ENCODE measurements around the gene ARFIP1. TPM values are rescaled to one million over a fixed set of nuclear protein-coding genes. Genes with fewer than 3 reads are reported as not detected.

The ARFIP1 gene
- polyA plus RNA-seq, 3 donors = 11.7 to 28.4 (median 27.2) TPM

DNA sequence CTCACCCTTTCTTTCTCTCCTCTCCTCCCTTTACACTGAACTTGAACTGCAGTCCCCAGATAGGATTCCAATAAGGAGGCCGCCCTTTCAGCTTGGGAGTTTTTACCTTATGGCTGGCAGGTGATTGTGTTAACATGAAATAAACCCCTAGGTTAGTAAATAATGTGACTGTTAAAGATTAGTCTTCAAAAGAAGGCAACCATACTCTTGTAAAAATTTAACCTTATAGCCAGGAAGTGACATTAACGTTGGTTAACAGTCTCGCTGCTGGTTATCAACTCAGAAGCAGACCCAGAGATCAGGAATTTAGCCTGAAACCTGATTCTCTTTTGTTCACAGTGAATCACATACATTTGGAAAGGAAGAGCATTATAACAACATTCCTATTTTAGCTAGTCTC lies 171.6 kb downstream of the ARFIP1 start:
- DNase-seq = no peak
- TF ChIP-seq, protein P1, sequence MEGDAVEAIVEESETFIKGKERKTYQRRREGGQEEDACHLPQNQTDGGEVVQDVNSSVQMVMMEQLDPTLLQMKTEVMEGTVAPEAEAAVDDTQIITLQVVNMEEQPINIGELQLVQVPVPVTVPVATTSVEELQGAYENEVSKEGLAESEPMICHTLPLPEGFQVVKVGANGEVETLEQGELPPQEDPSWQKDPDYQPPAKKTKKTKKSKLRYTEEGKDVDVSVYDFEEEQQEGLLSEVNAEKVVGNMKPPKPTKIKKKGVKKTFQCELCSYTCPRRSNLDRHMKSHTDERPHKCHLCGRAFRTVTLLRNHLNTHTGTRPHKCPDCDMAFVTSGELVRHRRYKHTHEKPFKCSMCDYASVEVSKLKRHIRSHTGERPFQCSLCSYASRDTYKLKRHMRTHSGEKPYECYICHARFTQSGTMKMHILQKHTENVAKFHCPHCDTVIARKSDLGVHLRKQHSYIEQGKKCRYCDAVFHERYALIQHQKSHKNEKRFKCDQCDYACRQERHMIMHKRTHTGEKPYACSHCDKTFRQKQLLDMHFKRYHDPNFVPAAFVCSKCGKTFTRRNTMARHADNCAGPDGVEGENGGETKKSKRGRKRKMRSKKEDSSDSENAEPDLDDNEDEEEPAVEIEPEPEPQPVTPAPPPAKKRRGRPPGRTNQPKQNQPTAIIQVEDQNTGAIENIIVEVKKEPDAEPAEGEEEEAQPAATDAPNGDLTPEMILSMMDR (IDR thresholded peaks at IDR 0.05) = no peak
- Histone ChIP-seq H3K4me1 (ENCODE audit: control insufficient read depth in 1 of 2, insufficient read depth in 2 of 2, low read length in 2 of 2) (no peaks in the 10 kb centered on the region), H3K4me3 (replicated peaks in 1 of 3; ENCODE audit: low read depth in 2 of 3, low read length in 3 of 3) (no peak overlapping the region), H3K36me3 (replicated peaks in 1 of 2; ENCODE audit: control insufficient read depth in 1 of 2, insufficient read depth in 2 of 2, low read length in 2 of 2) (no peaks in the 10 kb centered on the region), H3K27me3 (ENCODE audit: control insufficient read depth in 2 of 2, insufficient read depth in 2 of 2, low read length in 2 of 2) (peaks cover 0 to 2% of the 10 kb centered on the region in 2 donors), H2AFZ (ENCODE audit: insufficient read depth, low read depth, low read length, poor library complexity, severe bottlenecking) (no peak overlapping the region), H3K4me2 (replicated peaks; ENCODE audit: extremely low read depth, low read length, poor library complexity, severe bottlenecking) (no peak overlapping the region), H4K20me1 (ENCODE audit: insufficient read depth, low read length) (no peaks in the 10 kb centered on the region), H3K9me3 (replicated peaks in 1 of 2; ENCODE audit: control insufficient read depth in 1 of 2, insufficient read depth in 1 of 2, low read length in 2 of 2) (no peaks in the 10 kb centered on the region), H3K9ac (ENCODE audit: insufficient read depth, low read length, poor library complexity, severe bottlenecking) (no peak overlapping the region), H3K27ac (ENCODE audit: low read depth in 1 of 2, low read length in 2 of 2) (no peak overlapping the region), H3K79me2 (ENCODE audit: insufficient read depth, low read length) (no peaks in the 10 kb centered on the region)
- intact Hi-C loops (cut with micrococcal nuclease) = no loop called here
- Mint-ChIP-seq H3K9me3 (peaks cover 0 to 2% (median 0%) of the 10 kb centered on the region in 7 donors), H3K4me3 (no peak overlapping the region), H3K27me3 (ENCODE audit: low read depth in 3 of 3) (peaks cover 8 to 15% (median 10%) of the 10 kb centered on the region in 3 donors), H3K27ac (no peak overlapping the region), H3K4me1 (no peaks in the 10 kb centered on the region), H3K36me3 (no peaks in the 10 kb centered on the region)
- 67% methylated on average over 2 of the region's 3 CpGs for WGBS (ENCODE audit: insufficient coverage)

DNA sequence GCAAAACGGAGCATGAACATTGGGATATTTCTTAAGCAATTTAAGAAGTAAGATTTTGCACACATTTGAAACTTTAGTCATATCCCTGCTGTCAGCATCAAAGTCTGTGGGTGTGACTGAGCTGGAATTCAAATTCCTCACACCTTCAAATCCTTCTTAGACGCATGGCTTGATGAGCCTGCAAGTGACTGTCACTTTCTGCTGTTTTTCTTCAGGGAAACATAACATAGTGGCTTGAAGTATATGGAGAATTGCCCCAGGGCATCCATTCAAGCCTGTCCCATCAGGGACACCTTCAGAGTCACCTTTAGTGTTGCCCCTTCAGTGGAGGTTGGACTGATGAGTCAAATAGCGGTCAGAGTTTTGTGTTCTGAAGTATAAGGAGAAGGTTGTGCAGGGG lies 173.8 kb downstream of the ARFIP1 start:
- H3K27me3 ChIP-seq (ENCODE audit: control insufficient read depth in 2 of 2, insufficient read depth in 2 of 2, low read length in 2 of 2) = no peaks in the 10 kb centered on the region
- peaks cover 0 to 4% of the 10 kb centered on the region in 2 donors for H3K4me1 ChIP-seq (ENCODE audit: control insufficient read depth in 1 of 2, insufficient read depth in 2 of 2, low read length in 2 of 2)
- no peak overlapping the region for H3K27ac Mint-ChIP-seq
- no peak overlapping the region for H3K4me2 ChIP-seq (replicated peaks; ENCODE audit: extremely low read depth, low read length, poor library complexity, severe bottlenecking)
- no peak overlapping the region for H3K4me3 ChIP-seq (replicated peaks in 1 of 3; ENCODE audit: low read depth in 2 of 3, low read length in 3 of 3)
- peaks cover 0 to 2% (median 0%) of the 10 kb centered on the region in 7 donors for H3K9me3 Mint-ChIP-seq
- no peaks in the 10 kb centered on the region for H3K9me3 ChIP-seq (replicated peaks in 1 of 2; ENCODE audit: control insufficient read depth in 1 of 2, insufficient read depth in 1 of 2, low read length in 2 of 2)
- no peak overlapping the region for H3K9ac ChIP-seq (ENCODE audit: insufficient read depth, low read length, poor library complexity, severe bottlenecking)
- no peaks in the 10 kb centered on the region for H3K36me3 ChIP-seq (replicated peaks in 1 of 2; ENCODE audit: control insufficient read depth in 1 of 2, insufficient read depth in 2 of 2, low read length in 2 of 2)
- TF ChIP-seq, protein P1 (IDR thresholded peaks at IDR 0.05) = no peak
- no CpG with 5 or more reads among the region's 3 CpGs for WGBS (ENCODE audit: insufficient coverage)
- H2AFZ ChIP-seq (ENCODE audit: insufficient read depth, low read depth, low read length, poor library complexity, severe bottlenecking) = no peak overlapping the region
- H3K79me2 ChIP-seq (ENCODE audit: insufficient read depth, low read length) = no peaks in the 10 kb centered on the region
- H3K4me3 Mint-ChIP-seq = no peak overlapping the region
- no peaks in the 10 kb centered on the region for H4K20me1 ChIP-seq (ENCODE audit: insufficient read depth, low read length)
- no peak for DNase-seq
- no peak overlapping the region for H3K27ac ChIP-seq (ENCODE audit: low read depth in 1 of 2, low read length in 2 of 2)
- peaks cover 11% of the 10 kb centered on the region for H3K4me1 Mint-ChIP-seq
- peaks cover 3 to 5% (median 3%) of the 10 kb centered on the region in 3 donors for H3K27me3 Mint-ChIP-seq (ENCODE audit: low read depth in 3 of 3)
- H3K36me3 Mint-ChIP-seq = no peaks in the 10 kb centered on the region
- intact Hi-C loops (cut with micrococcal nuclease) = no loop called here
